HPDE6-E6E7 (cell line): Measurements from ENCODE around the gene RAPGEF5.

ENCODE experiments used
- DNase-seq: peaks from one replicate; pipeline ENCODE4 v3.0.0; 2011; ENCODE audit warnings: missing footprints; ENCODE audit errors: extremely low spot score

RAPGEF5 gene

DNA sequence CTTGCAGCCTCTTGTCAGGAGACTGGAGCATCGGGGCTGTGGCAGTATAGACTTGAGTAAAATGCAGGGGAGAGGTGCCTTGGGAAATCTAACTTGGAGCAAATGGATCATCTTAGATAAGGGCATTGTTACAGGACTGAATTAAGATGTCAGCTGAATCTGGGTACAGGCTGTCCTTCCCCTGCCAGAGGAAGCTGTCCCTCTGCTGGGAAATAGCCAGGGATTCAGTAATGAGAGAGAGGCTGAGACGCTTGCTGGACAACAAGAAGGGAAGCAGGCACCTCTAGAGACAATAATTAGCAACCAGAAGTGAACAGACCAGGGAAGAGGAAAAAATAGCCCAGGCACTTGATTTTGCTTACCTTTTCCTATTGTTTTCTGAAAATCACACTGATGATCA lies 20.7 kb upstream of the RAPGEF5 start:
- DNase-seq, result no peak

GRCh38 chr7:22375359-22376048 lies 18.6 kb upstream of the RAPGEF5 start:
- no peak for DNase-seq

GRCh38 chr7:22373911-22374310 lies 17.0 kb upstream of the RAPGEF5 start:
- no peak for DNase-seq

DNA sequence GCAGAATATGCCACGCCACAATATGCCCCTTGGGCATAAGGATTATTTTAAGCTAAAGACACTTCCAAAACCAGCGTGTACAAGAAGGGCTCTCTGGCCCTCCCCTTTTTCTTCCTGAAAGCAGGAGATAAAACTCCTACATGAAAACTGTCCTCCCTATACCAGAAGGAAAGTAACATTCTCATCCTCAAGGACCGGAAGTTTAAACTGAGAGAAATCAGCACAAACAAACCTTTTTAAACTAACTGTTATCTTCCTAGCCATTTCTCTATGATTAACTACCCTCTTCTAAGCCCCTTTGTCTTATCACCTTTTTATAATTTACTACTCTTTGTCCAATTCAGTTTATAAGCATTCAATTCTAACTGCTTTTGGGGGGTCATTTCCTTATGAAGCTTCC lies 16.4 kb upstream of the RAPGEF5 start:
- DNase-seq, result no peak

- no peak for DNase-seq
Observed at GRCh38 chr7:22372863-22373262, 15.9 kb upstream of the RAPGEF5 start.

- no peak for DNase-seq
Observed at GRCh38 chr7:22371878-22372277, 14.9 kb upstream of the RAPGEF5 start.

DNA sequence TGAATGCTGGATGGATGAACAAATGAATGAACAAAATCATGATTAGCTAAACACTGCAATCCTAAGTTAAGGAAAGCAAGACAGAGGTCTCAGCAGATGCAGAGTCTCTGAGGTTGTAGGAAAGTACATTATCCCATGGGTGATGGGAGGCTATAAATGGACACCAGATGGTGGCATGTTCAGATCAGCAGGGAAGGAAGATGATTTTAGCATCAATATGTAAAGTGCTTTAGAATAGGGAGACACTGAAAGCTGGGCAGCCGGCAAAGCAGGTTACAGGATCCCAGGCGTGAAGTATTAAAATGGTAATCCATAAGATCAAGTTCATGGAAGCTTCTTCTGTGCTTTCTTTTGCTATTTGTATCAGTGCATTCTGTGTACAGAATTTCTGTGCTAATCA lies 7.9 kb upstream of the RAPGEF5 start:
- DNase-seq, result no peak

GRCh38 chr7:22363756-22364422 lies 6.9 kb upstream of the RAPGEF5 start:
- no peak for DNase-seq

GRCh38 chr7:22361795-22362194 lies 4.8 kb upstream of the RAPGEF5 start:
- DNase-seq, result no peak

GRCh38 chr7:22361320-22361719 lies 4.4 kb upstream of the RAPGEF5 start:
- DNase-seq, result no peak

- DNase-seq, result no peak
Observed at GRCh38 chr7:22358820-22359697, 2.1 kb upstream of the RAPGEF5 start.

GRCh38 chr7:22357311-22358175 lies 589 bp upstream of the RAPGEF5 start:
- peak; percentile 96 for DNase-seq

GRCh38 chr7:22356010-22356691 lies 803 bp downstream of the RAPGEF5 start:
- DNase-seq, result no peak

DNA sequence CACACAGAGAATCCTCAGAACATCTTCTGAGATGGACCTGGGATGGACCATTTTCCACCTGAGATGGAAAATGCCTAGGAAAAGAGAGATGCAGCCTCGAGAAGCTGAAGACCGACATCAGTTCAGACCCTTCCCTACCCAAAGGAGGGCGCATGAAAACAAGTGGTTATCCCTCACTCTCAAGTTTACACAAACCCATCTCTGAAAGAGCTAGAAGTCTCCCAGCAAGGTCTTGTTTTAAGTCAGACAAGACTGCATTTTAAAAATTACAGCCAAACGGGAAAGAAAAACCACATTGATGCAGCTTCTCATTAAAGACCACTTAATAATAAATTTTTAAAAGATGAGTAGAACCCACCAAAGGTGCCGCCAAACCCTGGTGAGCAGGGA lies 1.3 kb downstream of the RAPGEF5 start:
- no peak for DNase-seq

- DNase-seq, result no peak
Observed at GRCh38 chr7:22354462-22354861, 2.5 kb downstream of the RAPGEF5 start.

DNA sequence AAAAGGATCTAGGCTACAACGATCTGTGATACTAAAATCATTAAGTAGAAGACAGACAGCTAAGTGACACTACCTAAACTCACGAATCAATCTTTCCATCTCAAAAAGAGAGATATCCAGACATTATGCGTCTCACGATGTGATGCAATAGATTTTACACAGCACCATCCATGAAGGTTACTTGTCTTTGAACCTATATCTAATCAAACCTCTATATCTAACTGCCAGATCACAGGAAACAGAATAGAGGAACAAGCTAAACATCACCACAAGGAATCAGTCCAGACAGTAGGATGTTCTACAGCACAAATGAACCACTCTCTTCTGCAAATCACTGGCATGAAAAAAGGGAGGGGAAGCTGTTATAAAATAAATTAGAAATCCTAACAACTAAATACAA lies 4.1 kb downstream of the RAPGEF5 start:
- DNase-seq, result no peak

DNA sequence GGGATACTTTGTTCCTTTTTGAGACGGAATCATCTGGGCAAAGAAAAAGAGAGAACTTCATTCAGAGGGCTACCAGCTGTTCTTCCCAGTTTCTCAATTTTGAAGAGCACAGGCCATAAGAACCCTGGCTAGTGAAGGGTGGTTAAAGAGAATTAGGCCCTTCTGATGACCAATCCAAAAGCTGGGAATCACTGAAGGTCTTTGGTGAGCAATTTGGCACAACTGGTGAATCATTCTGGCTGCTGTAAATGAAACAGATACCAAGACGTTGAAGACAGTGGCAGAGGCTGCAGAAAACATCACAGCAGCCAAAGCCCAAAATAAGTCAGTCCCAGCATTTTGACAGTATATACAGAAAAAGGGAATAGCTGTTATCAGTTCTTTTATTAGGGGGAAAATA lies 5.1 kb downstream of the RAPGEF5 start:
- no peak for DNase-seq

DNA sequence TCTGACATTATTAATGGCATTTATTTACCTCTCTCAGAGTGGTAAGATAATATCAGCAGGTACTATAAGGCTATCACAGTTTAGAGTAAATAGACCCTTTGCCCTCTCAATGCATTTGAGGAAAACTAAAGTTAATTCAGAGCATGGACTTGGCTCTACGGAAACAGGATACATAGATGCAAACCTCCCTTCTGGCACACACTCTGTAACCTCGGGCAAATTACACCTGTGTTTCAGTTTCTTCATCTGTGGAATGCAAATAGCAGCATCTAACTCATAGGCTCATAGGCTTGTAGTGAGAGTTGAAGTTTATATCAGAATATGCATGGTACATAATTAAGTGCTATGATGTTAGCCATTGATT lies 5.6 kb downstream of the RAPGEF5 start:
- no peak for DNase-seq

- no peak for DNase-seq
Observed at GRCh38 chr7:22350466-22351328, 6.3 kb downstream of the RAPGEF5 start.

GRCh38 chr7:22348379-22348778 lies 8.6 kb downstream of the RAPGEF5 start:
- no peak for DNase-seq
